Mesenchymal stem cell (in vitro differentiated cells and primary cell): ENCODE data around the gene PTPA.
A peak's percentile ranks its signal among the peaks of the same experiment; 100 is the strongest.

ENCODE experiments used
- DNase-seq: peaks from one replicate; pipeline ENCODE4 v3.0.0-alpha.2; 2013
- H2AFZ ChIP-seq: one replicate; pipeline ENCODE4 v1.6.1; 2013; ENCODE audit warnings: low read depth, mild to moderate bottlenecking, control low read depth, inconsistent platforms, low read length, moderate library complexity
- H2AK5ac ChIP-seq: 2 replicates; pipeline ENCODE4 v1.6.1; 2013; ENCODE audit warnings: low read length, moderate library complexity, mild to moderate bottlenecking, inconsistent platforms; ENCODE audit not compliant: severe bottlenecking
- H2BK120ac ChIP-seq: one replicate; pipeline ENCODE4 v1.6.1; 2013; ENCODE audit warnings: low read depth, mild to moderate bottlenecking, inconsistent platforms, low read length, moderate library complexity
- H2BK12ac ChIP-seq, 2 experiments: one replicate each; pipeline ENCODE4 v1.6.1; 2013; ENCODE audit warnings: inconsistent platforms in 2 of 2, low read length in 2 of 2, mild to moderate bottlenecking in 2 of 2, moderate library complexity in 2 of 2, control low read depth in 1 of 2
- H2BK15ac ChIP-seq: one replicate; pipeline ENCODE4 v1.6.1; 2013; ENCODE audit warnings: mild to moderate bottlenecking, low read depth, inconsistent platforms; ENCODE audit not compliant: poor library complexity, severe bottlenecking
- H2BK5ac ChIP-seq: 2 replicates; pipeline ENCODE4 v1.6.1; 2013; ENCODE audit warnings: low read depth, mild to moderate bottlenecking, low read length, control low read depth, inconsistent platforms; ENCODE audit not compliant: poor library complexity, severe bottlenecking
- H3K14ac ChIP-seq, 2 experiments: one replicate each; pipeline ENCODE4 v1.6.1; 2013; ENCODE audit warnings: inconsistent platforms in 2 of 2, low read length in 2 of 2, control low read depth in 1 of 2, mild to moderate bottlenecking in 1 of 2, moderate library complexity in 1 of 2
- H3K18ac ChIP-seq, 2 experiments: one replicate each; pipeline ENCODE4 v1.6.1; 2013; ENCODE audit warnings: inconsistent platforms in 2 of 2, low read length in 2 of 2, control low read depth in 1 of 2, low read depth in 1 of 2, mild to moderate bottlenecking in 1 of 2
- H3K23ac ChIP-seq, 2 experiments: one replicate each; pipeline ENCODE4 v1.6.1; 2013; ENCODE audit warnings: inconsistent platforms in 2 of 2, low read length in 2 of 2, mild to moderate bottlenecking in 2 of 2, moderate library complexity in 2 of 2, control low read depth in 1 of 2
- H3K27ac ChIP-seq: 2 replicates; pipeline ENCODE4 v1.5.1; 2013; ENCODE audit warnings: mild to moderate bottlenecking, moderate library complexity, low read length, control low read depth, inconsistent platforms; ENCODE audit not compliant: poor library complexity, severe bottlenecking
- H3K27me3 ChIP-seq, 2 experiments: 2 replicates each; pipeline versions ENCODE4 v1.6.1 to v1.7.0; 2013; ENCODE audit warnings: low read length in 2 of 2, mild to moderate bottlenecking in 2 of 2, moderate library complexity in 2 of 2, control low read depth in 1 of 2, inconsistent platforms in 1 of 2; ENCODE audit not compliant: control insufficient read depth in 1 of 2, insufficient read depth in 1 of 2
- H3K36me3 ChIP-seq, 2 experiments: 2 replicates each; pipeline versions ENCODE4 v1.6.1 to v1.7.0; 2013; ENCODE audit warnings: low read length in 2 of 2, control low read depth in 1 of 2, inconsistent platforms in 1 of 2, low read depth in 1 of 2, mild to moderate bottlenecking in 1 of 2; ENCODE audit not compliant: insufficient read depth in 2 of 2, control insufficient read depth in 1 of 2
- H3K4ac ChIP-seq, 2 experiments: one replicate each; pipeline ENCODE4 v1.6.1; 2013; ENCODE audit warnings: inconsistent platforms in 2 of 2, low read length in 2 of 2, mild to moderate bottlenecking in 2 of 2, moderate library complexity in 2 of 2, control low read depth in 1 of 2, low read depth in 1 of 2
- H3K4me1 ChIP-seq: 2 replicates; pipeline ENCODE4 v1.6.1; 2013; ENCODE audit warnings: low read depth, low read length, control low read depth; ENCODE audit not compliant: control insufficient read depth, insufficient read depth
- H3K4me2 ChIP-seq: 2 replicates; pipeline ENCODE4 v1.6.1; 2013; ENCODE audit warnings: low read length, mild to moderate bottlenecking, inconsistent platforms; ENCODE audit not compliant: poor library complexity, severe bottlenecking
- H3K4me3 ChIP-seq, 2 experiments: 2 replicates each; pipeline versions ENCODE4 v1.5.1 to v1.7.0; 2013; ENCODE audit warnings: low read length in 2 of 2, mild to moderate bottlenecking in 2 of 2, control low read depth in 1 of 2, low read depth in 1 of 2; ENCODE audit not compliant: insufficient read depth in 1 of 2
- H3K79me1 ChIP-seq: replicated peaks from 2 replicates; pipeline ENCODE4 v1.6.1; 2013; ENCODE audit warnings: mild to moderate bottlenecking, control low read depth, low read length, inconsistent platforms; ENCODE audit not compliant: poor library complexity, severe bottlenecking
- H3K9ac ChIP-seq: 2 replicates; pipeline ENCODE4 v1.7.0; 2013; ENCODE audit warnings: mild to moderate bottlenecking, low read length, moderate library complexity
- H3K9me3 ChIP-seq: 2 replicates; pipeline ENCODE4 v1.7.0; 2013; ENCODE audit warnings: mild to moderate bottlenecking, low read length; ENCODE audit not compliant: control insufficient read depth
- H4K8ac ChIP-seq: one replicate; pipeline ENCODE4 v1.6.1; 2013; ENCODE audit warnings: inconsistent platforms, mild to moderate bottlenecking, low read length, moderate library complexity
- H4K91ac ChIP-seq: one replicate; pipeline ENCODE4 v1.6.1; 2013; ENCODE audit warnings: mild to moderate bottlenecking, low read length, inconsistent platforms
- WGBS: methylation state at CpG from one replicate; pipeline ENCODE4 v1.1.7; 2013; ENCODE audit warnings: mixed read lengths; 5-methylcytosine and 5-hydroxymethylcytosine counted together

The PTPA gene

GRCh38 chr9:129084087-129084486 is 27.1 kb upstream of the PTPA start:
- peaks cover 24 to 46% of the 10 kb centered on the region in 2 experiments for H3K36me3 ChIP-seq
- no peak overlapping the region for H3K4me2 ChIP-seq
- no peak overlapping the region for H2BK15ac ChIP-seq
- no peak overlapping the region for H2AFZ ChIP-seq
- no peak overlapping the region for H2BK120ac ChIP-seq
- no peaks in the 10 kb centered on the region for H3K9me3 ChIP-seq
- 94% methylated on average over 7 of the region's 7 CpGs for WGBS
- H4K91ac ChIP-seq, result peak overlapping the region; percentile 29
- H3K23ac ChIP-seq, result no peak overlapping the region
- H2BK5ac ChIP-seq, result no peak overlapping the region
- H4K8ac ChIP-seq, result no peak overlapping the region
- H3K9ac ChIP-seq, result no peak overlapping the region
- H2AK5ac ChIP-seq, result no peak overlapping the region
- H3K27me3 ChIP-seq, result no peaks in the 10 kb centered on the region
- H3K4me3 ChIP-seq, result no peak overlapping the region
- peaks cover 20% of the 10 kb centered on the region for H3K4me1 ChIP-seq
- H3K4ac ChIP-seq, result no peak overlapping the region
- no peak overlapping the region for H3K27ac ChIP-seq
- no peak for DNase-seq
- H3K79me1 ChIP-seq, result peaks cover 43% of the 10 kb centered on the region
- H3K18ac ChIP-seq, result no peak overlapping the region
- H3K14ac ChIP-seq, result no peak overlapping the region
- H2BK12ac ChIP-seq, result no peak overlapping the region

- no peak for DNase-seq
- Histone ChIP-seq H3K4me1 (peaks cover 4% of the 10 kb centered on the region), H3K79me1 (peaks cover 13% of the 10 kb centered on the region), H3K18ac (no peak overlapping the region), H3K27ac (no peak overlapping the region), H4K91ac (no peak overlapping the region), H3K9me3 (no peaks in the 10 kb centered on the region), H3K4me3 (no peak overlapping the region), H2BK120ac (no peak overlapping the region), H2BK15ac (no peak overlapping the region), H3K23ac (no peak overlapping the region), H3K4ac (no peak overlapping the region), H2AK5ac (no peak overlapping the region), H3K36me3 (peaks cover 39 to 56% of the 10 kb centered on the region in 2 experiments), H3K27me3 (no peaks in the 10 kb centered on the region), H4K8ac (no peak overlapping the region), H3K9ac (no peak overlapping the region), H2AFZ (no peak overlapping the region), H2BK12ac (no peak overlapping the region), H3K4me2 (no peak overlapping the region), H3K14ac (no peak overlapping the region), H2BK5ac (no peak overlapping the region)
- WGBS, result 95% methylated on average over 15 of the region's 15 CpGs
Observed at GRCh38 chr9:129089246-129089645, 22.0 kb upstream of the PTPA start.

GRCh38 chr9:129093602-129094386 is 17.4 kb upstream of the PTPA start:
- Histone ChIP-seq H3K4me2 (no peak overlapping the region), H3K4me3 (no peak overlapping the region), H3K18ac (no peak overlapping the region), H3K4ac (no peak overlapping the region), H3K9ac (no peak overlapping the region), H2BK12ac (no peak overlapping the region), H3K27ac (no peak overlapping the region), H3K27me3 (no peaks in the 10 kb centered on the region), H3K79me1 (no peaks in the 10 kb centered on the region), H2AFZ (no peak overlapping the region), H3K23ac (no peak overlapping the region), H4K8ac (no peak overlapping the region), H2BK120ac (no peak overlapping the region), H2BK5ac (no peak overlapping the region), H3K9me3 (no peaks in the 10 kb centered on the region), H3K14ac (no peak overlapping the region), H2BK15ac (no peak overlapping the region), H3K4me1 (peaks cover 6% of the 10 kb centered on the region), H3K36me3 (peaks cover 53 to 55% of the 10 kb centered on the region in 2 experiments), H2AK5ac (no peak overlapping the region), H4K91ac (no peak overlapping the region)
- DNase-seq, result no peak
- 94% methylated on average over 18 of the region's 20 CpGs for WGBS

GRCh38 chr9:129094387-129095169 is 16.6 kb upstream of the PTPA start:
- no peak overlapping the region for H3K4ac ChIP-seq
- no peak overlapping the region for H3K4me3 ChIP-seq
- H2AK5ac ChIP-seq, result no peak overlapping the region
- H3K4me1 ChIP-seq, result peaks cover 6% of the 10 kb centered on the region
- H2BK15ac ChIP-seq, result no peak overlapping the region
- no peaks in the 10 kb centered on the region for H3K79me1 ChIP-seq
- no peak overlapping the region for H3K9ac ChIP-seq
- no peak overlapping the region for H4K8ac ChIP-seq
- no peak overlapping the region for H3K14ac ChIP-seq
- no peak for DNase-seq
- no peak overlapping the region for H3K18ac ChIP-seq
- H3K36me3 ChIP-seq, result peaks cover 45 to 50% of the 10 kb centered on the region in 2 experiments
- no peak overlapping the region for H2BK120ac ChIP-seq
- no peak overlapping the region for H4K91ac ChIP-seq
- no peak overlapping the region for H3K27ac ChIP-seq
- no peak overlapping the region for H2BK12ac ChIP-seq
- no peak overlapping the region for H2AFZ ChIP-seq
- H2BK5ac ChIP-seq, result no peak overlapping the region
- no peak overlapping the region for H3K4me2 ChIP-seq
- WGBS, result 94% methylated on average over 13 of the region's 13 CpGs
- H3K23ac ChIP-seq, result no peak overlapping the region
- no peaks in the 10 kb centered on the region for H3K27me3 ChIP-seq
- H3K9me3 ChIP-seq, result no peaks in the 10 kb centered on the region
